ENCODE results near the gene CFAP46.

The CFAP46 gene

GRCh38 chr10:132879408-132880127 is 62.8 kb downstream of the CFAP46 start:
- peak; percentile 10 for DNase-seq

DNA sequence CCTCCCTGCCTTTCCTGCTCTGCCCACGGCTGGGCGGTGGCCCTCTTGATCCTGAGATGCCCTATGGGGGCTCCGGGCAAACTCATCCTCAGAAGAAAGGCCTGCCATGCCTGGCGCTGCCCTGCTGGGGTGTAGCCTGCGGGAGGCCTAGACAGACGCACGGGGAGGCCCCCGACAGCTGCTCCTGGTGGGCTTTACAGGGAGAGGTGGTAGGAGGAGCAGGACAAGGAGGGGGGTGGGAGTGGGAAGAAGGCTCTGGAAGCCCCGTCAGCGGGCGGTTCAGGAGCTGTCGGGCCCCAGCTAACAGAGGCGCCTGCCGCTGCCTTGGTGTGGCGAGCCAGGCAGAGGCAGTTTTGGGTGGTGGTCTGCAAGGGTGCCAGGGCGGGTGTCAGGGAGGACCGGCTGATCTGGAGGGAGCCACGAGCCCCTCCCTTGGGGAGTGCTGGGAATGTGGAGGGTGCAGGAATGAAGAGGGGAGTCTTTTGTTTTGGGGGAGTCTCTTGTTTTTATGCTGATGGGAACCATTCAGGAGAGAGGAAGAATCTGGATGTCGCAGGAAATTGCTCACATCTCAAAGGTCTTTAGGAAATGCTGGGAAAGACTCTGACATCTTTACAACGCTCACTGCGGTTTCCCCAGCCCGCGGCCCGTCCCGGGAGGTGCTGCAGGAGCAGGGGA is 63.5 kb downstream of the CFAP46 start:
- peak; percentile 9 for DNase-seq

DNA sequence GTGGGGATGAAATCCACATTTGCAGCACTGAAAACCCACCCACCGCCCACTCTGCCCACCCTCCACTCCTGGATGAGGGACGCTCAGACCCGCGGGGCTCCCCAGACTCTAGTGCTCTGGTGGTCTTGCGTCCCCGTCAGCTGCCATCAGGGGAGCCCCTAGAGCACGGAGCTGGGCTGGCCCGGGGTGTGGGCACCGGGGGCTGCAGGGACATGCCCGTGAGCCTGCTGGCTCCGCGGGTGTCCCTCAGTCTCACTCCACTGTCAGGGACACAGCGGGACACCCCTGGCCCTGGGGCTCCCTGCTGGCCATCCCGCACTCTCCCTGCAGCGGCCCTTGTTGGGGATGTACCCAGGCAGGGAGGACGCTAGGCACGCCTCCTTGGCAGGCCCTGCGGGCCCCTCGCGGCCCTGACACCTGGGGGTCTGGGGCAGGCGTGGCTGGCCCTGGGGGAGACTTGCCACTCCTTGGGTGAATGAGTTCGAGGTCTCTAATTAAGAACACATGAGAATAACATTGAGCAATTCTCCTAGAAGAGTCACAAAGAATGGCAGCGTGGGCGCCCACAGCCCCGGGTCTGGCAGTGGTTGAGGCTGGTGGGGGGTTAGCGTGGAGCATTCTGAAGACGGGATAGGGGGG is 64.2 kb downstream of the CFAP46 start:
- peak; percentile 14 for DNase-seq

DNA sequence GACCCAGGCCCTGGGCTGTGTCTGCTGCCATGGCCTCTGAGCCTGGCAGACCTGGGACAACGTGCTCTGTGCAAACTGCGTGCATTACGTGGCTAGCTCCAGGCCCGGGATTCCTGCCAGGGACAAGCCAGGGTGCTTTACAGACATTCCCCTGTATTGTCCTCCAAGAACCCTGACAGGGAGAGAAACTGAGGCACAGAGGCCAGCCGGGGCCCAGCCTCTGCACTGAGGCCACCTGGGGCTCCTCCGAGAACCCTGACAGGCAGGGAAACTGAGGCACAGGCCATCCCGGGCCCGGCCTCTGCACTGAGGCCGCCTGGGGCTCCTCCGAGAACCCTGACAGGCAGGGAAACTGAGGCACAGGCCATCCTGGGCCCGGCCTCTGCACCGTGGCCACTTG is 64.9 kb downstream of the CFAP46 start:
- peak; percentile 1 for DNase-seq

GRCh38 chr10:132876993-132877431 is 65.4 kb downstream of the CFAP46 start:
- DNase-seq, result peak; percentile 11

- peak; percentile 14 for DNase-seq
These were observed 66.1 kb downstream of the CFAP46 start for GRCh38 chr10:132876131-132876860.

DNA sequence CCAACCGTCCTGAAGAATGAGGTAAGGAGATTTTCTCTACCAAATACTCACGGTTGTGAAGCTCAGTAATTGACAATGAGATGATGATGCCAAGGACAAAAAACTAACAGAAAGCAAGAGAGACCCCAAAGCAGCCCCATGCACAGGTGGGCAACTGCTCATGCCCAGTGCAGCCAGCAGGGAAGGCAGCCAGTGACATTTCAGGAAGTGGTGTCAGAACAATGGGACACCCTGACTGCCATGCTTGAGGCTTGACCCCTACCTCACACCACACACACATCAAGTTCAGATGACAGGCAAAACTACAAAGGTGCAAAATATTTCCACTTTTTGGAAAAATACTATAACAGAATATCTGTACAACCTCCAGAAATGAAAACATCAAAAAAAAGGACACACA is 66.9 kb downstream of the CFAP46 start:
- DNase-seq, result peak; percentile 1

DNA sequence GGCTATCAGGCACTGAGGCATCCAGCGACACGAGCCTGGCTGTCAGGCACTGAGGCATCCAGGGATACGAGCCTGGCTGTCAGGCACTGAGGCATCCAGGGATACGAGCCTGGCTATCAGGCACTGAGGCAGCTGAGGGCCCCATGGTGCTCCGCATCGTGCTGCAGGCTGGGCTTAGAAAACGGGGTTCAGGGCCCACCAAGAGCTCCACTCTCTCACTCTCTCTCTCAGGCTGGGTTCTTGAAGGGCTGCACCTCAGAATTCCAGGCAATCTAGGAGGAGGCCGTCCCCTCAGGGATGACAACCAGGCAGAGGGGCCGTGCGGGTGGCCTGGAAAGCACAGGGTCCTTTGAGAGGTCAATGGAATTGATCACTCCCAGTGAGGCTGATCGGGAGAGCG is 69.0 kb downstream of the CFAP46 start:
- peak; percentile 0 for DNase-seq

- DNase-seq, result peak; percentile 5
These were observed 69.7 kb downstream of the CFAP46 start for GRCh38 chr10:132872658-132873057.

DNA sequence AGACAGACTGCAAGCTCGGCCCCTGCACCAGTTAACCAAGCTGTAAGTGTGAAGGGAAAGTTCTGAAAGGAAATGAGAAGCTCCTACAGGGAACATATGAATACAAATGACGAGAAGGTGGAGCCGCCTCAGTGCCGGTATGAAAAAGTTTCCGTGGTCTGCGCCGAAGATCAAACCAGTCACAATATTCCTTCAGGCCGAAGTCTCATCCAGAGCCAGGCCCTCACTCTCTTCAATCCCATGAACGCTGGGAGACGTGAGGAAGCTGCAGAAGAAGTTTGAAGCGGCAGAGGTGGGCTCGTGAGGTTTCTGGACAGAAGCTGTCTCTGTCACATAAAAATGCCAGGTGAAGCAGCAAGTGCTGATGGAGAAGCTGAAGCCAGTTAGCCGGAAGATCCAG is 71.9 kb downstream of the CFAP46 start:
- DNase-seq, result no peak

DNA sequence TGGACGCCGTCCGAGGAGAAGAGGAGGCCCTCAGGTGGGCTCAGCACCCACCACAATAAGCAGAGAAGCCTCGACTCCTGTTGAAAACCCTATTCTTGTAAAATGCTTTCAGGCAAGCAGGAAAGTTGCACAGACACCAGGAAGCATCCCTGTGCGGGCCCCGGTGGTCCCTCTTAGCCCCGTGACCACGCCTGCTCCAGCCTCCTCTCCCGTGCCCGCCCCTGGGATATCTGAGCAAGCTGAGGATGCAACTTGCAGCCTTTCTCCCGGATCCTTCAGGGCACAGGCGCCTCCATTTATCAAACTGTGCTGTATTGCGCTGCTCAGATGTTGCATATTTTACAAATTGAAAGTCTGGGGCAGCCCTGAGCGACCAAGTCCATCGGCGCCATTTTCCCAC is 72.7 kb downstream of the CFAP46 start:
- peak; percentile 1 for DNase-seq

- peak; percentile 8 for DNase-seq
These were observed 73.4 kb downstream of the CFAP46 start for GRCh38 chr10:132868995-132869394.

GRCh38 chr10:132867801-132868644 is 74.3 kb downstream of the CFAP46 start:
- DNase-seq, result no peak

DNA sequence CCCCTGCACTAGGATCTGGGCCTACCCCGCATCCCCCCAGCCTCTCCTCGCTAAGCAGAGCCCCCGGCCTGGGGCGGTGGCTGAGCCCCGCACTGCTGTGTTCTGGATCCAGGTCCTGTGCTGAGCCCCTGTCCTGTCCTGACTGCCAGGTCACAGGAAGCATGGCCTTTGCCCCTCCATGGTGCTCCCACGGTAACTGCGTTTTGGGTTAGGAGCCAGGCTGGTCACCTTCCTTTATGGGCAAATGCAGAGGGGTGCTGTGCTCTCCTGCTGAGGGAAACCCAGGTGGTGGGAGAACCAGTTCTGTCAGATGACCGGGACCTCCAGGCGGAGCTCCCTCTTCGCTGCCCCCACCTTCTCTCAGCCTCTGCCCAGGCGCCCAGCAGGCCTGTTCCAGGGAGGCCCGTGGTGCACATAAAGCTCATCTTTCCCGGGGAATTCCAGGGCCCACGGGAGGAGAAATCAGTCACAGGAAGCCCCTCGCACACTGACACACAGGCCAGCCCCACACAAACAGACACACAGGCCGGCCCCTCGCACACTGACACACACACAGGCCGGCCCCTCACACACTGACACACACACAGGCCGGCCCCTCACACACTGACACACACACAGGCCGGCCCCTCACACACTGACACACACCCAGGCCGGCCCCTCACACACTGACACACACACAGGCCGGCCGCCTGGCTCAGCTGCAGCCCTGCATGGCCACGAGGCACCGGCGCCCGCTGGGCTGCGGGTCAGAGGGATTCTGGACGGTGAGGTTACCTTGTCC is 75.6 kb downstream of the CFAP46 start:
- peak; percentile 18 for DNase-seq

DNA sequence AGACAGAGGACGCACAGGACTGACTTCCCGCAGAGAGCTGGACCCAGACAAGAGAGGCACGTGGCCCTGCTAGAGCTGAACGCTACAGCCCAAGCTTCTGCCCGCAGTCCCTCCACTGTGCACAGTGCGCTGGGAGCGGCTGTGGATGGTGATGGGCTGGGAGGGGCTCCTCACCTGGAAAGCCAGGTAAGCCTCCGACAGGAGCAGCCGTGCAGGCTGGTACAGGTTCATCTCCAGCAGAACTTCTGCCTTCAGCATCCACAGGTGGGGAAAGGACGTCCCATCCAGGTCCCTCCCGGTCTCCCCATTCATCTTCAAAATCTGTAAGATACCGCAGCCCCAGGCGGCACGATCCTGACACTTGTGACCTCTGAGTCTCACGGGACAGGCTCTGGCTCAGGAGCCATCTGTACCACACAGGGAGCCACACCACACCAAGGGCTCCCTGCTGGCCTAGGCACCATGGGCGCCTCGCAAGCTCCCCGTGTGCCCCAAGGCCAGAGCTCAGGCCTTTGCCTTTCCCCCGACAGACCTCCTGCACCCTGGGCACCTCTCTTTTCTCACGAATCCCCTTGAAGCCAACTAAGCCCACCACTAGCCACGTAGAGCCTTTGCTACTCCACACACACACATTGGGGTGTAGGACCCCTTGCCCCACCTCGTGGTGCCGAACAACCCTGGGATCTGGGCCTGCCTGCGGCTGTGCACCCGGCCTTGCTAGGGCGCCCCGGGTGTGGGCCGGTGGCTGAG is 76.3 kb downstream of the CFAP46 start:
- DNase-seq, result no peak

GRCh38 chr10:132865171-132865631 is 77.2 kb downstream of the CFAP46 start:
- peak; percentile 10 for DNase-seq

DNA sequence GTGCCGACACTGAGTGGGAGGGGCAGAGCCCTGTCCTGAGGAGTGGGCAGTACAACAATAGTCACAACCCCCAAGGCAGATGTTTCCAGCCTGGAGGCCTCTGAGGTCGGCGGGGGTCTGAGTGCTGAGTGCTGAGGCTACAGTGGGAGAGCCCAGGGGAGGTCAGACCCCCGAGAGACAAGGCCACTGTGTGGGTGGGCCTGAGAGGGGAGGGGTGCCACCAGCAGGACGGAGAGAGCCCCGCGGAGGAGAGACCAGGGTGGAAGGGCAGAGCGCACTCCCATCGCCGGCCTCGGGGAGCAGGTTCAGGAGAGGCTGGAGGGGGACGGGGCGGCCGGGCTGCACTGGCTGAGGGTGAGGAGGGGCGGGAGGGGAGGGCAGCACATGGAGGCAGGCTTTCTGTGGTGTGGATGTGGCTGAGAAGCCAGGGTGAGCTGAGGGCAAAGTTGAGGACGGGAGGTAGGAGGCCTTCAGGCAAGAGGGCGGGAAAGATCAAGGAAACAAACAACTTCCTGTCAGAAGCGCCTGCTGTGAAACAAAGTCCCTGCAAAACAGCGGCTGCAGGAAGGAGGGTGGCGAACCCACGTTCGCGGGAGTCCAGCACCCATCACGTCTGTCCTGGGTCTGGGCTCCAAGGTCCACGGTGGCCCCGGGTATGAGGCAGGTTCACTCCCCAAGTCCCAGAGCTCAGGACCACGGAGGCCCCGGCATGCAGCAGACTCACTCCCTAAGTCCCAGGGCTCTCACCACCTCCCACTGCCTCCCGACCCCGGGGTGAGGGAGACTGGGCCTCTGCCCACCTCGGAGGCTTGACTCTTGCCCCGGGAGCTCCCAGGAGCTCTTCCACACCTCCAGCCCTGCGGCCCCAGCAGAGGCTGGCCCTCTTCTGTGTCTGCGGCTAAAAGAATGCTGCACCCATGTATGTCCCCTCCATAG is 79.6 kb downstream of the CFAP46 start:
- no peak for DNase-seq

DNA sequence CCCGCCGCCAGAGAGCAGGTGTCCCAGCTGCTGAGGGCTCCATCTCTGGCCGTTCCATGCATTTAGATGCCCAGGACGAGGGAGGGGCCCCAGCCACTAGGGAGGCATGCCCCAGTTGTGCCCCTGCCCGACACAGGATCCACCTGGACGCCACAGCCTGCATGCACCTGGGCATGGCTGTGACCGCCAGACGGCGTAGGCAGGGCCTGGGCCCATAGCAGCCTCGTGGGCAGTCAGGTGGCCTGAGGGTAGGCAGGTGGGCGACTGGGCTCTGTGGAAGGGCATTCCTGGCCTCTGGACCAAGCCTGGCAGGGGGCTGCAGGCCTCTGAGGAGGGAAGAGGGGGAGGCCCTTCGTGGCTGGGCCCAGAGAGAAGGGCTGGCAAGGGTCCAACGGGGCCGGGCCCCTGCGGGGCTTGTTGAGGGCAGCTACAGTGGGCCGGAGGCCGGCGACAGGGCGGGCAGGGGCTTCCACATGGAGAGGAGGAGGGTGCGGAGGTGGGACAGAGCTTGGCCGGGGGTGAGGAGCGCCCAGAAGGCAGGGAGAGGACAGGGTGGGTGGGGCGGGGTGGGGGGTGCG is 80.4 kb downstream of the CFAP46 start:
- no peak for DNase-seq

DNA sequence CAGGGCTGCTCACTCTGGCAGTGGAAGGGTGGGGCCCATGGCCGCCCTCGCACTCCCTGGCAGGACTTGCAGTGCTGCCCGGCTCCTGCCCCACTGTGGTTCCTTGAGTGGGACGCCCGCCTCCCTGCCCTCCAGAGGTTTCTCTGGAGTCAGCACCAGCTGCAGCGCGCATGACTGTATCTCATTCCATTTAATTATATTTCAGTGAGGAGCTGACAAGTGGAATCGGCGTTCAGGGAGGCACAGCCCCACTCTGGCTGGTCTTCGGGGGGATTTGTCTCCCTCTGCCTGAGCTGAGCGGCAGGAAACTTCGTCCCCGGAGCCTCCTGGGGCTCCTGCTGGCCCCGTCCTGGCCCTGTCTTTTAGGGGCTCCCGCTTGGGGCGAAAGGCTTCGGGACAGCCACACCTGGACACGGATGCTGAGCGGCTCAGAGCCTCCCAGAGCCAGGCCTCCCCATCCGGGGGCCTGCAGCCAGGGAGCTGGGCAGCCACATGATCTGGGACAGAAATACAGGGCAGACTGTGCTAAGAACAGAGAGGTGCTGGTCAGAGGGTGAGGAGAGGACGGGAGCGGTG is 81.2 kb downstream of the CFAP46 start:
- DNase-seq, result no peak
